Hepatocyte (in vitro differentiated cells): ENCODE data around the gene CD70.

Experiments
- EZH2phosphoT487 ChIP-seq: fragments of 200-600 bp; sonication (generic); IDR thresholded peaks from one replicate; pipeline ENCODE4 v1.6.1; 2018; ENCODE audit warnings: antibody characterized with exemption, mild to moderate bottlenecking, low read depth, moderate library complexity; ENCODE audit not compliant: unreplicated experiment, severe bottlenecking
- TF ChIP-seq, protein P1 (sequence below): fragments of 200-600 bp; sonication (generic); IDR thresholded peaks from 2 replicates; pipeline ENCODE4 v1.5.1; 2016; ENCODE audit warnings: antibody characterized with exemption, mild to moderate bottlenecking; ENCODE audit not compliant: poor library complexity

DNA sequence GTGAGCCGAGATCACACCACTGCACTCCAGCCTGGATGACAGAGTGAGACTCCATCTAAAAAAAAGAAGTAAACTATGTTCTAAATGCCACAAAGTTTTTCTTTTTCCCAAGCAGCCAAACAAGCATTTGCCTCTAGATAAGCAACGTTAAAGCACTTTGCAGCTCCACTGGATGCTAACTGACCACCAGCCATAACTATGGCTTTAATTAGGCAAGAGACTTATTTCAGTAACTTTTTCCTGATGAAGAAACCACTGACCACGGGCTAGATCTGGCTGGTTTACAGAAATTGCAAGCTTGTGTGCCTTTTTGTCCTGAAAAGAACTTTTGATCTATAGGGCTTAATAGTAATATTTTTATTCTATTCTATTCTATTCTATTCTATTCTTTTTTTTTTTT, 22.1 kb downstream of the CD70 start:
- TF ChIP-seq, protein P1, sequence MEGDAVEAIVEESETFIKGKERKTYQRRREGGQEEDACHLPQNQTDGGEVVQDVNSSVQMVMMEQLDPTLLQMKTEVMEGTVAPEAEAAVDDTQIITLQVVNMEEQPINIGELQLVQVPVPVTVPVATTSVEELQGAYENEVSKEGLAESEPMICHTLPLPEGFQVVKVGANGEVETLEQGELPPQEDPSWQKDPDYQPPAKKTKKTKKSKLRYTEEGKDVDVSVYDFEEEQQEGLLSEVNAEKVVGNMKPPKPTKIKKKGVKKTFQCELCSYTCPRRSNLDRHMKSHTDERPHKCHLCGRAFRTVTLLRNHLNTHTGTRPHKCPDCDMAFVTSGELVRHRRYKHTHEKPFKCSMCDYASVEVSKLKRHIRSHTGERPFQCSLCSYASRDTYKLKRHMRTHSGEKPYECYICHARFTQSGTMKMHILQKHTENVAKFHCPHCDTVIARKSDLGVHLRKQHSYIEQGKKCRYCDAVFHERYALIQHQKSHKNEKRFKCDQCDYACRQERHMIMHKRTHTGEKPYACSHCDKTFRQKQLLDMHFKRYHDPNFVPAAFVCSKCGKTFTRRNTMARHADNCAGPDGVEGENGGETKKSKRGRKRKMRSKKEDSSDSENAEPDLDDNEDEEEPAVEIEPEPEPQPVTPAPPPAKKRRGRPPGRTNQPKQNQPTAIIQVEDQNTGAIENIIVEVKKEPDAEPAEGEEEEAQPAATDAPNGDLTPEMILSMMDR, result no peak
- TF ChIP-seq EZH2phosphoT487, result no peak
